MCF 10A (cell line): ENCODE data around the gene BATF. TPM values are rescaled to one million over a fixed set of nuclear protein-coding genes. Genes with fewer than 3 reads are reported as not detected.

Experiments
- BruUV-seq: library from RNA; stranded (reverse); fragments of 400-500 nt; replicated peaks from 2 replicates; lab custom pipeline; 2021; lab: Mats Ljungman, UMichigan
- CTCF ChIA-PET: fragments of 300-600 bp; sonication (Branson Sonifier 250); formaldehyde crosslinking; extraction: SDS; loops from one replicate; lab custom pipeline; 2021; ENCODE audit warnings: antibody characterized with exemption, inconsistent platforms; lab: Yijun Ruan, JAX
- POLR2A ChIA-PET: fragments of 300-600, 350-650 bp; sonication (Branson Sonifier 250); formaldehyde crosslinking; extraction: SDS; loops from one replicate; lab custom pipeline; 2020; ENCODE audit warnings: antibody characterized with exemption, inconsistent platforms; lab: Yijun Ruan, JAX
- DNase-seq: peaks from one replicate; pipeline ENCODE4 v3.0.0-alpha.2; 2018; ENCODE audit not compliant: unreplicated experiment
- H3K27ac Mint-ChIP-seq: one replicate; pipeline ENCODE4 v1.8.0; 2022; ENCODE audit warnings: mild to moderate bottlenecking, low read depth, mixed read lengths; ENCODE audit not compliant: unreplicated experiment
- H3K27me3 Mint-ChIP-seq: one replicate; pipeline ENCODE4 v1.8.0; 2022; ENCODE audit warnings: mixed read lengths; ENCODE audit not compliant: insufficient read depth, unreplicated experiment
- H3K36me3 Mint-ChIP-seq: one replicate; pipeline ENCODE4 v1.8.0; 2022; ENCODE audit warnings: mild to moderate bottlenecking, moderate library complexity, mixed read lengths; ENCODE audit not compliant: insufficient read depth, unreplicated experiment
- H3K4me1 Mint-ChIP-seq: one replicate; pipeline ENCODE4 v1.8.0; 2022; ENCODE audit warnings: mixed read lengths; ENCODE audit not compliant: insufficient read depth, unreplicated experiment
- H3K4me3 Mint-ChIP-seq: one replicate; pipeline ENCODE4 v1.8.0; 2022; ENCODE audit warnings: mild to moderate bottlenecking, moderate library complexity, mixed read lengths; ENCODE audit not compliant: unreplicated experiment
- H3K9me3 Mint-ChIP-seq: one replicate; pipeline ENCODE4 v1.8.0; 2022; ENCODE audit warnings: mixed read lengths; ENCODE audit not compliant: unreplicated experiment
- CTCF ChIP-seq: fragments of 200-600 bp; IDR thresholded peaks from one replicate; pipeline ENCODE4 v1.8.0; 2022; ENCODE audit warnings: antibody characterized with exemption, mild to moderate bottlenecking; ENCODE audit not compliant: unreplicated experiment
- intact Hi-C: fragments of 100-400 bp; cut with micrococcal nuclease; formaldehyde crosslinking; loops from 2 replicates; pipeline ENCODE4 v1.14.1; 2022
- total RNA-seq: library from RNA; stranded (reverse); gene quantifications from 2 replicates; pipeline ENCODE4 v1.2.3, GENCODE V29; 2022

The BATF gene
- total RNA-seq, 1 experiment from 2014 or later: not detected

GRCh38 chr14:75499084-75499875 is 23.0 kb upstream of the BATF start:
- Mint-ChIP-seq H3K36me3 (peaks cover 6% of the 10 kb centered on the region), H3K27me3 (no peaks in the 10 kb centered on the region), H3K27ac (no peak overlapping the region), H3K4me3 (no peak overlapping the region), H3K4me1 (no peaks in the 10 kb centered on the region), H3K9me3 (no peaks in the 10 kb centered on the region)
- no TSS peak for BruUV-seq
- no peak for DNase-seq
- no peak for TF ChIP-seq CTCF
- POLR2A ChIA-PET: no interaction called here
- intact Hi-C loops: no loop called here
- CTCF ChIA-PET: interaction anchor here (0.5 to 1.0 kb wide), 3 partner anchors 58 to 325 kb away, joined by 3 to 7 read pairs (median 3); no protein-coding TSS in a partner anchor

- Mint-ChIP-seq H3K4me3 (no peak overlapping the region), H3K9me3 (peaks cover 6% of the 10 kb centered on the region), H3K27me3 (no peaks in the 10 kb centered on the region), H3K4me1 (no peaks in the 10 kb centered on the region), H3K36me3 (peaks cover 6% of the 10 kb centered on the region), H3K27ac (no peak overlapping the region)
- no peak for DNase-seq
- intact Hi-C loops: no loop called here
- ChIA-PET POLR2A (no interaction called here), CTCF (no interaction called here)
- no peak for TF ChIP-seq CTCF
- BruUV-seq: no TSS peak
Observed at GRCh38 chr14:75501080-75501479, 21.2 kb upstream of the BATF start.

- Mint-ChIP-seq H3K36me3 (peaks cover 6% of the 10 kb centered on the region), H3K27me3 (no peaks in the 10 kb centered on the region), H3K9me3 (peaks cover 18% of the 10 kb centered on the region), H3K4me3 (no peak overlapping the region), H3K4me1 (no peaks in the 10 kb centered on the region), H3K27ac (no peak overlapping the region)
- CTCF ChIA-PET: no interaction called here
- no peak for TF ChIP-seq CTCF
- POLR2A ChIA-PET: no interaction called here
- intact Hi-C loops: no loop called here
- BruUV-seq: no TSS peak
- DNase-seq: no peak
Observed at GRCh38 chr14:75504411-75504810, 17.9 kb upstream of the BATF start.

GRCh38 chr14:75506930-75507329 is 15.3 kb upstream of the BATF start:
- TF ChIP-seq CTCF: no peak
- no peak for DNase-seq
- Mint-ChIP-seq H3K4me3 (no peak overlapping the region), H3K4me1 (no peaks in the 10 kb centered on the region), H3K9me3 (peaks cover 32% of the 10 kb centered on the region), H3K27me3 (no peaks in the 10 kb centered on the region), H3K36me3 (peaks cover 6% of the 10 kb centered on the region), H3K27ac (no peak overlapping the region)
- ChIA-PET CTCF (interaction anchor here (0.7 kb wide), 1 partner anchor 24 kb away, joined by 3 read pairs; no protein-coding TSS in a partner anchor), POLR2A (interaction anchor here (0.6 to 1.5 kb wide), 2 partner anchors 12 to 878 kb away, joined by 3 read pairs; no protein-coding TSS in a partner anchor)
- no TSS peak for BruUV-seq
- intact Hi-C loops: no loop called here
